Keratinocyte (primary cell): Measurements from ENCODE around the gene MIPOL1.

Experiments
- CTCF ChIP-seq, 3 experiments: IDR thresholded peaks in 1 of 3; conservative IDR thresholded peaks in 1 of 3; optimal IDR thresholded peaks in 1 of 3; 2 replicates in 2 of 3; 3 replicates in 1 of 3; pipeline versions ENCODE3 to v1.5.1; 2011; ENCODE audit warnings: low read length in 3 of 3, mild to moderate bottlenecking in 3 of 3, moderate library complexity in 2 of 3, control low read depth in 1 of 3, inconsistent platforms in 1 of 3; ENCODE audit not compliant: insufficient read depth in 2 of 3; ENCODE audit errors: extremely low read depth in 1 of 3
- EZH2 ChIP-seq: IDR thresholded peaks from one replicate; pipeline ENCODE4 v1.6.1; 2012; ENCODE audit warnings: inconsistent platforms, mild to moderate bottlenecking, low read length, moderate library complexity

GRCh38 chr14:37289688-37290087 is 92.0 kb downstream of the MIPOL1 start:
- TF ChIP-seq EZH2 (no peak), CTCF (optimal IDR thresholded peaks at IDR 0.05 in 1 of 3, IDR thresholded peaks at IDR 0.05 in 1 of 3, conservative IDR thresholded peaks at IDR 0.05 in 1 of 3; ENCODE audit: extremely low read depth in 1 of 3, insufficient read depth in 2 of 3, low read length in 3 of 3) (no peak)
